HG03378 (cell line): ENCODE data around the gene PRELID1.
A peak's percentile ranks its signal among the peaks of the same experiment; 100 is the strongest.
"Not testable (repeated sequence)": the region's sequence is repeated elsewhere in the genome, so short reads cannot be mapped to it uniquely, and the experiment has no call there.

ENCODE experiments used
- ATAC-seq: cut with Tn5 transposase; IDR thresholded peaks from one replicate; pipeline ENCODE4 v1.9.1; 2021; ENCODE audit warnings: mild to moderate bottlenecking, moderate library complexity; ENCODE audit not compliant: unreplicated experiment

Gene PRELID1, protein sequence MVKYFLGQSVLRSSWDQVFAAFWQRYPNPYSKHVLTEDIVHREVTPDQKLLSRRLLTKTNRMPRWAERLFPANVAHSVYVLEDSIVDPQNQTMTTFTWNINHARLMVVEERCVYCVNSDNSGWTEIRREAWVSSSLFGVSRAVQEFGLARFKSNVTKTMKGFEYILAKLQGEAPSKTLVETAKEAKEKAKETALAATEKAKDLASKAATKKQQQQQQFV

DNA sequence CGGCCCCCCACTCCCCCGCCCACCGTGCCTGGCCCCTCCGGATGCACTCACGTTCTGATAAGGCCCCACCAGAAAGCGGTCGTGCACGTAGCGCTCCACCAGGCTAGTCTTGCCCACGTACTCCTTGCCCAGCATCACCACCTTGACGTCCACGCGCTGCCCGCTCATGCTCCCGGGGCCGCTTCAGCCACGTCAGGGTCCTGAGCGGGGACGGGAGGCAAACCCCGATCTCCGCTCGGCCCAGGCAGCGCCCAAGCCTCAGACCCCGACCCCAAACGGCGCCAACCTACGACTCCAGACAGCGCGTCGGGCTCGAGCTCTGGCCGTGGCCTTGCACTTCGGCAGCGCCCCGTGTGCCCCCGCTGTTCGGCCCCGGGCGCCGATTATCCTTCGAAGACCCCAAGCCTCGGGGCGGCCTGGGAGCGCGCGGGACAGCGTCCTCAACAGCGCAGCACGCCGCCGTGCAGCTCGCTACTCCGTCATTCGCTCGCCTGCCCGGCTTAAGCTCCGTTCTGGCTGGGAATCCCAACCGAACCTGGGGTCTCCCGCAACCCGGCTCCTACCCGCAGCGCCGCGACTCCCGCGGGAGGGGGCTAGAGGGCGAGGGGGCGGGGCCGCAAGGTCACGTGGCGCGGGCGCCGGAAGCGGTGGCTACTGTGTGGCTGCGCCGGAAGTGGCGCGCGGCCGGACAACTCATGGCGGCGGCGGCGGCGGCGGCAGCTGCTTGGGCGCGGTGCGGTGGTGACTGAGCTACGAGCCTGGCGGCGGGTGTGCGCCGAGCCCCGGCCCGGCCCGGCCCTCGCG, at the start of gene PRELID1, which contains the start of gene RAB24:
Gene PRELID1 (plus strand): TSS at position 679 of the 804 bp plus-strand sequence. CDS start 187 bp downstream, outside the sequence.
Gene RAB24 (minus strand): TSS at position 599 of the 804 bp plus-strand sequence. CDS start 431 bp downstream, at position 168.
- peak; percentile 32 for ATAC-seq

DNA sequence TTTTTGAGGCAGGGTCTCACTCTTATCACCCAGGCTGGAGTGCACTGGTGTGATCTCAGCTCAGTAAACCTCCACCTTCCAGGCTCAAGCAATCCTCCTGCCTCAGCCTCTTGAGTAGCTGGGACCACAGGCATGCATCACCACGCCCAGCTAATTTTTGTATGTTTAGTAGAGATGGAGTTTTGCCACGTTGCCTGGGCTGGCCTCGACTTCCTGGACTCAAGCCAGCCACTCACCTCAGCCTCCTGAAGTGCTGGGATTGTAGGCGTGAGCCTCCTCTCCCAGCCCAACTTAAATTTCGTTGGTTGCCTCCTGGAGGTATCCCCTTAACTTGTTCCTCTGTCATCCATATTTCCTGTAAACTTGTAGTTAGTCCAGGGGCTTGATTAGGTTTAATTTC, 47.3 kb upstream of the PRELID1 start:
- no peak for ATAC-seq

DNA sequence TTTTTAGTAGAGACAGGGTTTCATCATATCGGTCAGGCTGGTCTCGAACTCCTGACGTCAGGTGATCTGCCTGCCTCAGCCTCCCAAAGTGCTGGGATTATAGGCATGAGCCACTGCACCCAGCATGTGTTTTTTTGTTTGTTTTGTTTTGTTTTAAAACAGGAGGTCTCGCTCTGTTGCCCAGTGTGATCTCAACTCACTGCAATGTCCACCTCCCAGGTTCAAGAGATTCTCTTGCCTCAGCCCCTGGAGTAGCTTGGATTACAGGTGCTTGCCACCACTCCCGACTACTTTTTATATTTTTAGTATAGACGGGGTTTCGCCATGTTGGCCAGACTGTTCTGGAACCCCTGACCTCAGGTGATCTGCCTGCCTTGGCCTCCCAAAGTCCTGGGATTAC, 44.9 kb upstream of the PRELID1 start:
- ATAC-seq = not testable (repeated sequence)

DNA sequence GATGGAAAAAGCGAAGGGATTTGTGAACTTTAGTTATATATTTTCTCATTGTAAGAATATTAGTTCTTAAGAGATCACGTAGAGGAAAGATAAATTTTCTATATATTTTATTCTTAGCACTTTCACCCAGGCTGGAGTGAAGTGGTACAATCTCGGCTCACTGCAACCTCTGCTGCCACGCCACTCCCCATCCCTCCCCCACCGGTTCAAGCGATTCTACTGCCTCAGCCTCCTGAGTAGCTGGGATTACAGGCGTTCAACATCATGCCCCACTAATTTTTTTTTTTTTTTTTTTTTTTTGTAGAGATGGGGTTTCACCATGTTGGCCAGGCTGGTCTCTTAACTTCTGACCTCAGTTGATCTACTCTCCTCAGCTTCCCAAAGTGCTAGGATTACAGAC, 42.6 kb upstream of the PRELID1 start:
- no peak for ATAC-seq

DNA sequence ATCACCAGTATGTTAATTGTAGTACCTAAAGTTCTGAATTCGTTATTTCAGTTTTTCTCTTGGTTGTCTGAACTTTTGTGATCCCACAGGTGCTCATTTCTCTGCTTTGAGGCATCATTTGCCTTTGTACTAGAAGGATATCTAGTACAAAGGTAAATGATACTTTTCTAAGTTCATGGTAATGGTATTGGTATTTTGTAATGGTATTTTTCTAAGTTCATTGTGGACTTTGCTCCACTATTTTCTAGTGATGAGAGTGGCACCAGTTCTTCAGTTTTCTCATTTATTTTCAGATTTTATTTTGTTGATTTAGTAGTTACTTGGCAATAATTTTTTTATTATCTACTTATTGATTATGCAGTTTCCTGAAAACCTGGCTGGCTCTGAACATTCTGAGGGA, 42.1 kb upstream of the PRELID1 start:
- ATAC-seq = no peak

DNA sequence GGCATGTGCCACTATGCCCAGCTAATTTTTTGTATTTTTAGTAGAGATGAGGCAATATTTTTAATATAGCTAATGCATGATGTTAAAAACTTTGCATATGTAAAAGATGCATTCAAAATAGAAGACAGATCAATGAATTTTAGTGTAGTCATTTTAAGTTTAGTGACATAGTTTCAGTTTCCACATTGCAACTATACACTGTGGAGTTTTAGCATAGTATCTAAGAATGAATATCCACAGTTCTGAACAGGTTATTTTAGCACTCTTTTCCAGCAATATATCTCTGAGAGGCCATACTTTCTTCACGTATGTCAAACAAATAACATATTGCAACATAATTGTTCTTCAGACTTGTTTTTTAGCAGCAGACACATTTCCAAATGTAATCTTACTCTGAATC, 39.4 kb upstream of the PRELID1 start:
- ATAC-seq = no peak

DNA sequence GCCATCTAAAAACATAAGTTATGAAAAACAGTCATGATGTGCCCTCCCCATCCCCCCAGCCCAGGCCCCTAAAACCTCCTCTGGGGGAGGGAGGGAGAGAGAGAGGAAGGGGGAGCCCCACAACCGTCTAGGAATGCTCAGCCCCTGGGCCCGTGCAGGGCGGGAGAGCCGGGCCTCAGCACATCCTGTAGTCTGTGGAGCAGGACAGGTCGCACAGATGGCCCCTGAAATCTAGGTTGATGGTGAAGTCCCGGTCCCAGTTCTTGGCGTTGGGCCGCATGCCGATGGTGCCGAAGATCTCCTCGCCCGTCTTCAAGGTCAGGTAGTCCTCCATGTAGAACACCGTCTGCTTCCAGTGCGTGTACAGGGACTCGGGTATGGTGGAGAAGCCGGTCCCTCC, 38.2 kb upstream of the PRELID1 start:
- no peak for ATAC-seq

DNA sequence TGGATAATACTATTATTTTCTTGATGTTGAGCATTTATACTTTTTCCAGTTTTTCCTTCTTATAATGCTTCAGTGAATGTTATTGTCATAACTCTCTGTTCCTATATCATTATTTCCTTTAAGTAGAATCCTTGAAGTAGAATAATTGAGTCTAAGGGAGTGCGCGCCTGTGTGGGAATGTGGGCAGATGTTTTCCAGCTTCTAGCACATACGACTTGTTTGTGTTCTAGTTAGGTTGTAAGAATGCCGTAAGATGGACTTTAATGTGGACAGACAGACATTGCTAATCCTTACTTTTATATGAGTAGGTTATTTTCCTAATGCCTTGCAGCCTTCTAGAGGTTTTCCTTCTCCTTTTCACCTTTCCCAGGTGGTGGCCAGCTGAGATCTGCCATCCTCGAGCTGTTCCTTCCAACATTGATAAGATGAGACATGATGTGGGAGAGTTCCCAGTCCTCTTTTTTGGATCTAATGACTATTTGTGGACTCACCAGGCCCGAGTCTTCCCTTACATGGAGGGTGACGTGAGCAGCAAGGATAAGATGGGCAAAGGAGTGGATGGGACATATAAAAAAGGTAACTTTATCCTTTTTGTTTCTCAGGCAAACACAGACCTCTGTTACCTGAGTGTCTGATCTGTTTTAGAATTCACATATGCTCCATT, 34.2 kb upstream of the PRELID1 start:
- no peak for ATAC-seq

DNA sequence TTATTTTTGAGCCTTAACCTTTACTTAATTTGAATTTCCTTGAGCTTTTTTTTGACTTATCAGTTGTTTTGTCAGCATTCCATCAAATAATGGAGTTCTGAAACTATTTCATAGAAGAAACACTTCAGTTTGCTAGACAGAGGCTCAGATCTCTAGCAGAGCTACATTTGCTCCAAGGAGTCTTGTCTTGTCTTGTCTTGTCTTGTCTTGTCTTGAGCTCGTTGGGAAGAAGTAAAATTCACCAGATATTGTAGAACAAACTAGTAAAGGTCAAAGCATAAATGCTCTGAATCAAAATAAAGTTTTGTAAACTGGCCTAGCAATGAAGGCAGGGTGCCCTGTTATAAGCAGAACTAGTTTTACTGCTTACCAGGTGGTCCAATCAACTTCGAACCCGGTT, 33.6 kb upstream of the PRELID1 start:
- no peak for ATAC-seq

DNA sequence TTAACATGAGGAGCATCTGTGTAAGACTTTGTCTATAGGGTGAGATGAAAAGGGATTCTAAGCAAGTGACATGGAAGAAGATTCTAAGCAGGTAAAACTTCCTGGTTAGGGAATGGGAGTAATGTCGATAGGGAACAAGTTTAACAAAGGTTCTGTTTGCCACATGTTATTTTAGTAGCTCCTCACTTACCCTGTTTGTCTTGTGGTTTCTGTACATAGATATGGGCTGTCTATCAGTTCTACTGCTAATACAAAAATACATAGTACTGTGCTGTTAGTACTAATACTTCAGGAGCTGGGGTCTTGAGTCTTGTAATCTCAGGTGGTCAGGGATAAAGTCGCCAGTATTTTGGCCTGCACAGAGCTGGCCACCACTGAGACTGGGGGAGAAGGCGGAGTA, 32.9 kb upstream of the PRELID1 start:
- no peak for ATAC-seq

DNA sequence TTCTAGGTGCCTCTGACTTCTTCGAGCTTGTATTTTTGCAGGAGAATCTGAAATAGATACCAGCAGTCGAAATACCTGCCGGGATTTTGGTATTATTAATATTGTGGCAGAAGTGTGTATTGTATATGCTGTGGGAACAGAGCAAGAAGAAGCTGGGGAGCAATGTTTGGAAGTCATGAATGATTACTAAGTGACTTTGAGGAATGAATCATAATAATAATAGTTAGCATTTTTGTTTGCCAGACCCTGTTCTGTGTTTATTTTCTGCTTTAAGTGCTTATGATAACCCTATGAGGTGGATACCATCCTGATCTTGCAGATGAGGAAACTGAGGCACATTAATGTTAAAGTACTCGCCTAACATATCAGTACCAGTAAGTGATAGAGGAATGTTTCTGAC, 32.5 kb upstream of the PRELID1 start:
- ATAC-seq = no peak

DNA sequence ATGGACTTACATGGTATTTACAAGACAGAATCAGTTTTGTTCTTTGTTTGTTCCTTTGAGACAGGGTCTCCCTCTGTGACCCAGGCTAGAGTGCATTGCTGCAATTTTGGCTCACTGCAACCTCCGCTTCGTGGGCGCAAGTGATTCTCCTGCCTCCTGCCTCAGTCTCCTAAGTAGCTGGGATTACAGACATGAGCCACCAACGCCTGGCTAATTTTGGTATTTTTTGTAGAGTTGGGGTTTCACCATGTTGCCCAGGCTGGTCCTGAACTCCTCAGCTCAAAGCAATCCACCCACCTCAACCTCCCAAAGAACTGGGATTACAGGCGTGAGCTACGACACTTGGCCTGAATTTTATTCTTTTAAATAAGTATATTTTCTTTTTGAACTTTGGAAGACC, 27.7 kb upstream of the PRELID1 start:
- ATAC-seq = no peak

DNA sequence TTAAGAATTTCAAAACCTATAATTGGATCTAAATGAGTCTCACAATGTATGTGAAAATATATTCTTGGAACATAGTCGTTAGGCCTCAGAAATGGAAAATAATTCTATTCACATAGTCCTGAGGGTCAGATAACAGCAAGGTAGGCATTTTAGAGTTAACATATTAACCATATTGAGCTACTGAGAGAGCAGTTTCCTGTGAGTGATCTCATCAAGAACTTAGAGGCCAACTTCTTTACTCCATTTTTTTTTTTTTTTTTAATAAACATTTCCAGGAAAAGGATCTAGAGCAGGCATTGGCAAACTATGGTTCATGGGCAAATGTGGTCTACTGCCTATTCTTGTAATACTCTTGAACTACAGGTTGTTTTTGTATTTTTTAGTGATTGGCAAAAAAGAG, 26.7 kb upstream of the PRELID1 start:
- ATAC-seq = no peak

DNA sequence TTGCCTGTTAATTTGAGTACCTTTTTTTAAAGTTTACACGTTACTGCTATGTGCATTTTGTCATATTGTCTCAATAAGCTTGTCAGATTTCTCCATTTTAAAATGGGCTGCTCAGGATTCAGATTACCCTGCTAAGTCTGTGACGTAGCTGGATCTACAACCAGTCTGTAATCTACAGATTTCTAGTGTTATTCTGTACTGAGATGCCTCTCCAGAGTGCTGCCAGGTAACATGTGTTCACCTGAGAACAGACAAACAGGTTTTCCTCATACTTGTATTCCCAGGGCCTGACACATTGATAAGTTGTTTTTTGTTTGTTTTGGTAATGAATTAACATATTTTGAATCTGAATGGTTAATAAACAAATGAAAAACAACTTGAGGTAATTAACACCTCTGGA, 15.4 kb upstream of the PRELID1 start:
- ATAC-seq = no peak

DNA sequence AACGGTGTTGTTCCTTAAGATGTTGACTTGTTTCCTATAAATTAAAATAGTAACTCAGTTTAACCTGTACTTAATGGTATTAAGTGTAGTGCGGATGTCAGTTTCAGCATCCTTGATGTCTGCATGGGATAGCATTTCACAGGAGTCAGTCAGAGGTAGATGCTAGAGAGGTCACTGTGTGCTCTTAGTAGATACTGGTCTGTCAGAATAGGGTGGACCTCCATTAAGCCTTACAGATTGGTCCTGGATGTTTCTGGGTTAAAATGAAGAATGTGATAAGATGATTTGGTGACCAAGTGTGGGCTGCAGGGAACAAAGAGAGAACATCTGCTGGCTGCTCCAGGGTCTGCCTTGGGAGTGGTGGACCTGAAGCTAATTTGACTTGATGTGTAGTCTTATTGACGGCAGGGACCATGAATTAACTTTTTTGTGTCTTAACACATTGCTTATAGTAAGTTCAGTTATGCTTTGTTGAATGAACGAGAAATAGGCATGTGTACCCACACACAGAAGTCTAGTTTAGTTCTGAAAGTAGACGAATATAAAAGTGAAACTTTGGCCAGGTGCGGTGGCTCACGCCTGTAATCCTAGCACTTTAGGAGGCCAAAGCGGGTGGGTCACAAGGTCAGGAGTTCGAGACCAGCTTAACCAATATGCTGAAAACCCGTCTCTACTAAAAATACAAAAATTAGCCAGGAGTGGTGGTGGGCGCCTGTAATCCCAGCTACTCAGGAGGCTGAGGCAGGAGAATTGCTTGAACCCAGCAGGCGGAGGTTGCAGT, 12.6 kb upstream of the PRELID1 start:
- ATAC-seq = no peak

DNA sequence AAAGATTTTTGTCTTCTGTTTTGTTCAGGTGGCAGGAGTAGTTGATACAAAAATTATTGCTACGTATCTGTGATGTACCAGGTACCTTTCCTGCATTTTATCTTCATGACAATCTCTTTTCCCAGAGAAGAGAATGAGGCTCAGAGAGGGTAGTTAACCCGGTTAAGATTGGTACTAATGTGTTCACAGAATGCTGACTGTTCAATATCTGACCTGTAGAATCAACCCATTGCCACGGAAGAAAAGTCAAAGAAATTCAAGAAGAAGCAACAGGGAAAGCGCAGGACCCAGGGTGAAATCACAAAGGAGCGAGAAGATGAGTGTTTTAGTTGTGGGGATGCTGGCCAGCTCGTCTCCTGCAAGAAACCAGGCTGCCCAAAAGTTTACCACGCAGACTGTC, 11.9 kb upstream of the PRELID1 start:
- ATAC-seq = no peak

DNA sequence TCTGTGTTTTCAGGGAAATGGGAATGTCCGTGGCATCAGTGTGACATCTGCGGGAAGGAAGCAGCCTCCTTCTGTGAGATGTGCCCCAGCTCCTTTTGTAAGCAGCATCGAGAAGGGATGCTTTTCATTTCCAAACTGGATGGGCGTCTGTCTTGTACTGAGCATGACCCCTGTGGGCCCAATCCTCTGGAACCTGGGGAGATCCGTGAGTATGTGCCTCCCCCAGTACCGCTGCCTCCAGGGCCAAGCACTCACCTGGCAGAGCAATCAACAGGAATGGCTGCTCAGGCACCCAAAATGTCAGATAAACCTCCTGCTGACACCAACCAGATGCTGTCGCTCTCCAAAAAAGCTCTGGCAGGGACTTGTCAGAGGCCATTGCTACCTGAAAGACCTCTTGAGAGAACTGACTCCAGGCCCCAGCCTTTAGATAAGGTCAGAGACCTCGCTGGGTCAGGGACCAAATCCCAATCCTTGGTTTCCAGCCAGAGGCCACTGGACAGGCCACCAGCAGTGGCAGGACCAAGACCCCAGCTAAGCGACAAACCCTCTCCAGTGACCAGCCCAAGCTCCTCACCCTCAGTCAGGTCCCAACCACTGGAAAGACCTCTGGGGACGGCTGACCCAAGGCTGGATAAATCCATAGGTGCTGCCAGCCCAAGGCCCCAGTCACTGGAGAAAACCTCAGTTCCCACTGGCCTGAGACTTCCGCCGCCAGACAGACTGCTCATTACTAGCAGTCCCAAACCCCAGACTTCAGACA, 9.6 kb upstream of the PRELID1 start:
- ATAC-seq = no peak

DNA sequence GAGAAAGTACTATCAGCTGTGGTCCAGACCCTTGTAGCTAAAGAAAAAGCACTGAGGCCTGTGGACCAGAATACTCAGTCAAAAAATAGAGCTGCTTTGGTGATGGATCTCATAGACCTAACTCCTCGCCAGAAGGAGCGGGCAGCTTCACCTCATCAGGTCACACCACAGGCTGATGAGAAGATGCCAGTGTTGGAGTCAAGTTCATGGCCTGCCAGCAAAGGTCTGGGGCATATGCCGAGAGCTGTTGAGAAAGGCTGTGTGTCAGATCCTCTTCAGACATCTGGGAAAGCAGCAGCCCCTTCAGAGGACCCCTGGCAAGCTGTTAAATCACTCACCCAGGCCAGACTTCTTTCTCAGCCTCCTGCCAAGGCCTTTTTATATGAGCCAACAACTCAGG, 9.0 kb upstream of the PRELID1 start:
- ATAC-seq = no peak

DNA sequence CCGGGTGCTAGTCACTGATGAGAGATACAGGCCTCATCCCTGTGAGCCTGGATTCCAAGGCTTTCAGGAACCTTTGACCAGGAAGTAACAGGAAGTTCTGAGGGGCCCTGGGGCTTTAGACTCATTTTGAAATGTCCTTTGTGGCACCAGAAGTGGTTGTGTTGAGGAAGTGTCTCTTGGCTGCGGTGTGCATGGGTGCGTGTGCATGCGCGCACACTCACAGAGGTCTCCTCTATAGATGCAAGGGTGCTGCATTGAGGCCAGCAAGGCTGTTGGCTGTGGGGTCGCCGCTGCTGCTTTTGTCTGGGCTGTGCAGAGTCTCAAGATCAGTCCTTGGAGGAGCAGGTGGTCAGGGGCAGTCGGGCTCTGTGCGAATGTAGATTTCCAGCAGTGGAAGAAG, 7.7 kb upstream of the PRELID1 start:
- ATAC-seq = no peak

DNA sequence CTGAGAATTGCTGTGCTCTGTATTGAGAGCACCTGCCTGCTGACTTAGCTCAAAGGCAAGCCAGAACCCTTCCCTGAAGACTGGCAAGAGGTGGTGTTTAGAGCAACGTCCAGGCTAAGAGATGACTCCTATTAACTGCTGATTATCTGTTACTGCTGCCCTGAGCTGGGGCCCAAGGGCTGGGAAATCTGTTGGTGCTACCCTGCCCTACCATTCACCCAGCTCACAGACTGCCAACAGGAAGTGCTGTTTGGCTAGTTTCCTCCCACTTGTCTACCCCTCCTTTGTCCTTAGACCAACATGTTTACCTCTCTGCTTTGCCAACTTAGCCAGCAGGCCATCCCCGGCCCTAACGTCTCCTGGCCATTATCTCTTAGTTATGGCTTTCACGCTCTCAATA, 7.0 kb upstream of the PRELID1 start:
- no peak for ATAC-seq
